A673 (cell line): ENCODE results near the gene MAPRE3.

ENCODE experiments used
- CTCF ChIP-seq: fragments of 300-800, 200-600 bp; sonication (generic); conservative IDR thresholded peaks from 2 replicates; pipeline ENCODE4 v1.5.1; 2017; ENCODE audit warnings: low read depth, mild to moderate bottlenecking, antibody characterized with exemption, low read length, moderate library complexity, mixed read lengths
- EZH2 ChIP-seq: fragments of 200-600 bp; sonication (generic); IDR thresholded peaks from 2 replicates; pipeline ENCODE4 v1.6.1; 2017; ENCODE audit warnings: borderline replicate concordance, low read depth, mild to moderate bottlenecking, mixed read lengths, antibody characterized with exemption, low read length; ENCODE audit not compliant: poor library complexity, severe bottlenecking

GRCh38 chr2:27019931-27020855, 49.8 kb downstream of the MAPRE3 start:
- no peak for TF ChIP-seq CTCF
- no peak for TF ChIP-seq EZH2
